ENCODE measurements around the gene NUTM1. TPM values are rescaled to one million over a fixed set of nuclear protein-coding genes. Genes with fewer than 3 reads are reported as not detected.

The NUTM1 gene
- total RNA-seq, 1 experiment from 2014 or later, result 0.07 TPM

GRCh38 chr15:34334672-34335071, 8.4 kb upstream of the NUTM1 start:
- Histone ChIP-seq H3K27ac (ENCODE audit: low read depth, low read length) (no peak overlapping the region), H3K9me3 (ENCODE audit: control insufficient read depth in 1 of 2, insufficient read depth in 1 of 2, low read depth in 1 of 2, low read length in 2 of 2) (no peaks in the 10 kb centered on the region), H3K27me3 (ENCODE audit: insufficient read depth, low read length) (no peaks in the 10 kb centered on the region), H3K36me3 (ENCODE audit: control insufficient read depth in 1 of 2, insufficient read depth in 2 of 2, low read length in 2 of 2) (peaks cover 7 to 9% of the 10 kb centered on the region in 2 experiments; a peak in 3 of 4 replicates), H3K9me2 (ENCODE audit: insufficient read depth) (no peaks in the 10 kb centered on the region), H3K9ac (ENCODE audit: low read length) (no peak overlapping the region), H3K4me3 (replicated peaks in 1 of 2; ENCODE audit: low read depth in 1 of 2, low read length in 2 of 2) (no peak overlapping the region), H2AFZ (ENCODE audit: low read depth, low read length, poor library complexity, severe bottlenecking) (no peak overlapping the region), H3K79me2 (ENCODE audit: insufficient read depth, low read length) (peaks cover 10% of the 10 kb centered on the region), H4K20me1 (ENCODE audit: insufficient read depth) (no peaks in the 10 kb centered on the region), H3K4me1 (ENCODE audit: control insufficient read depth in 1 of 2, insufficient read depth in 2 of 2, low read length in 2 of 2) (peaks cover 3 to 20% of the 10 kb centered on the region in 2 experiments; a peak in 3 of 4 replicates), H3K4me2 (ENCODE audit: low read length) (no peak overlapping the region)
- no TSS peak for BruUV-seq (replicated peaks)
- DNase-seq (ENCODE audit: low read depth, low spot score) (no peak), ATAC-seq (no peak)
- CTCF ChIA-PET, result no interaction called here
- POLR2A ChIA-PET, result no interaction called here
- RAD21 ChIA-PET (ENCODE audit: low non-redundant PET in 1 of 2, low total read pairs in 2 of 2, uncharacterized antibody in 2 of 2, unreplicated experiment in 2 of 2), result no interaction called here
- intact Hi-C loops (cut with micrococcal nuclease), result loop anchor here (5.0 kb wide), 1 partner anchor 97 kb away; no protein-coding TSS in a partner anchor
- no peak for TF ChIP-seq JUND (IDR thresholded peaks at IDR 0.05)
- no peak for TF ChIP-seq CTCF (IDR thresholded peaks at IDR 0.05 in 2 of 3, conservative IDR thresholded peaks at IDR 0.05 in 1 of 3; ENCODE audit: borderline replicate concordance in 1 of 3, insufficient read depth in 1 of 3, low read depth in 2 of 3, low read length in 2 of 3)
- no peak for TF ChIP-seq REST (IDR thresholded peaks at IDR 0.05; ENCODE audit: low read depth)
- no peak for TF ChIP-seq TCF7L2 (IDR thresholded peaks at IDR 0.05; ENCODE audit: borderline replicate concordance, extremely low read depth, insufficient read depth, insufficient read length)
- no peak for TF ChIP-seq ZFX (IDR thresholded peaks at IDR 0.05)
- no peak for TF ChIP-seq EGR1 (IDR thresholded peaks at IDR 0.05; ENCODE audit: low read depth)
- TF ChIP-seq POLR2A (IDR thresholded peaks at IDR 0.05; ENCODE audit: borderline replicate concordance, extremely low read depth, insufficient read depth, insufficient read length), result no peak
- TF ChIP-seq ELF1 (IDR thresholded peaks at IDR 0.05; ENCODE audit: borderline replicate concordance, low read depth), result no peak
- no peak for TF ChIP-seq SP1 (IDR thresholded peaks at IDR 0.05; ENCODE audit: low read depth)
- no peak for TF ChIP-seq CBX3 (IDR thresholded peaks at IDR 0.05; ENCODE audit: low read depth)
- no peak for TF ChIP-seq MAX (IDR thresholded peaks at IDR 0.05)
- no peak for TF ChIP-seq ZBTB33 (IDR thresholded peaks at IDR 0.05; ENCODE audit: extremely low read depth, insufficient replicate concordance, low read length)
- TF ChIP-seq FOSL1 (IDR thresholded peaks at IDR 0.05; ENCODE audit: low read depth), result no peak
- TF ChIP-seq CEBPB (IDR thresholded peaks at IDR 0.05; ENCODE audit: low read depth), result no peak
- TF ChIP-seq RAD21 (IDR thresholded peaks at IDR 0.05; ENCODE audit: low read depth), result no peak
- TF ChIP-seq POLR2AphosphoS5 (IDR thresholded peaks at IDR 0.05; ENCODE audit: low read depth, low read length), result no peak
- no peak for TF ChIP-seq ZNF274 (IDR thresholded peaks at IDR 0.05; ENCODE audit: low read depth, low read length)
- no peak for TF ChIP-seq SRF (IDR thresholded peaks at IDR 0.05; ENCODE audit: low read depth)
- TF ChIP-seq ATF3 (IDR thresholded peaks at IDR 0.05), result no peak

Measured in HCT116 (cell line).